Measurements from ENCODE around the gene SERPINE1. TPM values are rescaled to one million over a fixed set of nuclear protein-coding genes. Genes with fewer than 3 reads are reported as not detected.

Gene SERPINE1
- total and polyA plus RNA-seq, 2 of the 8 experiments (the other 6 are each of a cell fraction or from before 2014, with no cell fraction given): 3.7 to 5.6 TPM

GRCh38 chr7:101085162-101085964 is 41.5 kb upstream of the SERPINE1 start, which contains the start of gene TRIM56:
TRIM56 (plus strand) TSS chr7:101085481; CDS start chr7:101087313, 1,832 bp downstream.
- Histone ChIP-seq H3K4me2 (ENCODE audit: insufficient read depth in 1 of 2, low read depth in 2 of 2, low read length in 2 of 2) (peak within 1 kb of the TSS; percentile 80 to 95), H2AK5ac (ENCODE audit: low read depth, low read length) (peak within 1 kb of the TSS; percentile 60; the same call in 1 of the 2 replicates), H3K79me1 (ENCODE audit: low read depth, low read length) (peaks cover 2% of the 10 kb centered on the region), H3K23me2 (ENCODE audit: low read depth, low read length) (peaks cover 4% of the 10 kb centered on the region; the same call in 1 of the 2 replicates), H3K4ac (replicated peaks; ENCODE audit: insufficient read length, low read depth, low read length) (peak within 1 kb of the TSS; percentile 28), H3K18ac (ENCODE audit: extremely low read depth, low read length) (peak within 1 kb of the TSS; percentile 99), H2BK15ac (ENCODE audit: low read length) (peak within 1 kb of the TSS; percentile 88; the same call in 1 of the 2 replicates), H2BK12ac (ENCODE audit: low read depth, low read length) (peak within 1 kb of the TSS; percentile 72), H3K27ac (ENCODE audit: low read depth, low read length) (peak within 1 kb of the TSS; percentile 32; the same call in 1 of the 2 replicates), H3K4me1 (replicated peaks in 1 of 4; ENCODE audit: control insufficient read depth in 3 of 4, insufficient read depth in 4 of 4, low read length in 3 of 4) (peaks cover 0 to 6% (median 3%) of the 10 kb centered on the region in 4 experiments; a peak in 3 of 7 replicates), H4K8ac (ENCODE audit: extremely low read depth, insufficient read depth, low read length) (peak within 1 kb of the TSS; percentile 20; the same call in 1 of the 2 replicates), H4K91ac (replicated peaks; ENCODE audit: insufficient read length, low read length) (peak within 1 kb of the TSS; percentile 83), H2BK20ac (ENCODE audit: low read length) (peak within 1 kb of the TSS; percentile 86), H2BK120ac (replicated peaks; ENCODE audit: low read depth, low read length) (peak within 1 kb of the TSS; percentile 72), H4K20me1 (replicated peaks in 1 of 2; ENCODE audit: control insufficient read depth in 1 of 2, insufficient read depth in 2 of 2, low read length in 2 of 2) (no peaks in the 10 kb centered on the region), H3K14ac (ENCODE audit: insufficient read length) (no peak within 1 kb of the TSS), H4K5ac (ENCODE audit: insufficient read length, low read depth, low read length) (peak within 1 kb of the TSS; percentile 74), H2AFZ (ENCODE audit: low read length) (peak within 1 kb of the TSS; percentile 77), H3K9me3 (ENCODE audit: insufficient read depth in 2 of 2, low read depth in 1 of 2, low read length in 1 of 2) (no peaks in the 10 kb centered on the region), H3K27me3 (replicated peaks in 1 of 4; ENCODE audit: control insufficient read depth in 3 of 4, extremely low read depth in 1 of 4, insufficient read depth in 3 of 4, low read length in 3 of 4) (no peaks in the 10 kb centered on the region), H3K23ac (ENCODE audit: insufficient read length) (no peak within 1 kb of the TSS), H3K4me3 (ENCODE audit: extremely low read depth in 1 of 4, insufficient read depth in 2 of 4, low read depth in 3 of 4, low read length in 4 of 4) (peak within 1 kb of the TSS; percentile 62 to 78 (median 75)), H3K56ac (replicated peaks; ENCODE audit: insufficient read length, low read depth, low read length) (peak within 1 kb of the TSS; percentile 79), H3K9ac (replicated peaks in 1 of 4; ENCODE audit: extremely low read depth in 1 of 4, low read depth in 3 of 4, low read length in 3 of 4) (peak within 1 kb of the TSS; percentile 20 to 65 (median 49)), H3K79me2 (ENCODE audit: control insufficient read depth in 1 of 2, insufficient read depth in 2 of 2, low read length in 2 of 2) (no peaks in the 10 kb centered on the region), H2BK5ac (ENCODE audit: low read depth, low read length) (peak within 1 kb of the TSS; percentile 88), H3K36me3 (ENCODE audit: control insufficient read depth in 2 of 4, insufficient read depth in 4 of 4, low read length in 3 of 4) (peaks cover 0 to 19% (median 4%) of the 10 kb centered on the region in 4 experiments; a peak in 5 of 8 replicates)
- DNase-seq (ENCODE audit: low read depth in 1 of 2, low spot score in 2 of 2) (peak in 1 of 2 experiments; percentile 86), FAIRE-seq (no peak)
- CTCF ChIA-PET (ENCODE audit: partially characterized antibody): interaction anchor here (0.5 to 1.6 kb wide), 13 partner anchors 10 to 197 kb away, joined by 3 to 7 read pairs (median 3); partner anchors contain the start of genes ACHE and FIS1
- 9% methylated on average over 17 of the region's 26 CpGs; no CpG with 5 or more reads in 1 of the 2 experiments for WGBS, 2 experiments (ENCODE audit: extremely low coverage in 1 of 2, insufficient coverage in 1 of 2, insufficient read length in 1 of 2, insufficient replicate concordance in 2 of 2, low coverage in 1 of 2, low lambda C conversion rate in 2 of 2, missing lambda C conversion rate in 1 of 2)
- POLR2A ChIA-PET (ENCODE audit: partially characterized antibody): interaction anchor here (0.6 to 2.0 kb wide), 19 partner anchors 9 to 254 kb away, joined by 3 to 10 read pairs (median 4); partner anchors contain the start of genes MOGAT3 and UFSP1
- TF ChIP-seq SIN3A (conservative IDR thresholded peaks at IDR 0.05 in 1 of 2, IDR thresholded peaks at IDR 0.05 in 1 of 2; ENCODE audit: low read depth in 1 of 2, low read length in 2 of 2): peak; percentile 8 to 78; a peak in 2 of 4 replicates
- no peak for TF ChIP-seq HDAC2 (IDR thresholded peaks at IDR 0.05; ENCODE audit: borderline replicate concordance in 1 of 2, low read depth in 2 of 2, low read length in 2 of 2)
- TF ChIP-seq TEAD4 (IDR thresholded peaks at IDR 0.05; ENCODE audit: low read depth, low read length): 0 out of 2 replicates have a peak, but pooled peaks have one; percentile 2
- no peak for TF ChIP-seq TCF12 (IDR thresholded peaks at IDR 0.05; ENCODE audit: low read depth, low read length)
- no peak for TF ChIP-seq KDM5A (IDR thresholded peaks at IDR 0.05; ENCODE audit: low read length)
- 0 out of 2 replicates have a peak, but pooled peaks have one; percentile 0 for TF ChIP-seq RXRA (IDR thresholded peaks at IDR 0.05; ENCODE audit: insufficient read depth, low read depth, low read length)
- no peak for TF ChIP-seq RFX5 (IDR thresholded peaks at IDR 0.05; ENCODE audit: borderline replicate concordance, low read depth, low read length)
- TF ChIP-seq YY1 (IDR thresholded peaks at IDR 0.05; ENCODE audit: low read depth, low read length): no peak
- TF ChIP-seq MAX (IDR thresholded peaks at IDR 0.05): peak; percentile 45; the same call in 1 of the 2 replicates
- TF ChIP-seq TAF1 (IDR thresholded peaks at IDR 0.05; ENCODE audit: low read depth, low read length): no peak

All from H1 (cell line).